Astrocyte (in vitro differentiated cells and primary cell): ENCODE results near the gene MUS81. TPM values are rescaled to one million over a fixed set of nuclear protein-coding genes. Genes with fewer than 3 reads are reported as not detected.

Source experiments
- DNase-seq: peaks from one replicate; pipeline ENCODE4 v3.0.0-alpha.2; 2010; ENCODE audit warnings: low read depth
- FAIRE-seq: peaks from 2 replicates; lab custom pipeline; 2011; peaks lifted over from hg19 to GRCh38; lab: Jason Lieb, UNC
- H2AFZ ChIP-seq: 2 replicates; pipeline ENCODE4 v1.6.0; 2012; ENCODE audit warnings: low read depth, low read length, inconsistent platforms
- H3K27ac ChIP-seq: 2 replicates; pipeline ENCODE4 v1.5.1; 2011; ENCODE audit warnings: low read depth, low read length, inconsistent platforms
- H3K27me3 ChIP-seq: 2 replicates; pipeline ENCODE4 v1.6.0; 2011; ENCODE audit warnings: low read length, inconsistent platforms; ENCODE audit not compliant: insufficient read depth
- H3K36me3 ChIP-seq: 2 replicates; pipeline ENCODE4 v1.5.1; 2011; ENCODE audit warnings: low read length, inconsistent platforms; ENCODE audit not compliant: insufficient read depth
- H3K4me1 ChIP-seq: 2 replicates; pipeline ENCODE4 v1.5.1; 2011; ENCODE audit warnings: low read length, inconsistent platforms; ENCODE audit not compliant: insufficient read depth
- H3K4me2 ChIP-seq: 2 replicates; pipeline ENCODE4 v1.6.0; 2012; ENCODE audit warnings: low read length, inconsistent platforms
- H3K4me3 ChIP-seq: 2 replicates; pipeline ENCODE4 v1.5.1; 2011; ENCODE audit warnings: low read depth, mild to moderate bottlenecking, low read length, inconsistent platforms; ENCODE audit not compliant: insufficient read depth
- H3K79me2 ChIP-seq: 2 replicates; pipeline ENCODE4 v1.6.0; 2012; ENCODE audit warnings: mild to moderate bottlenecking, low read length, inconsistent platforms; ENCODE audit not compliant: insufficient read depth
- H3K9ac ChIP-seq: 2 replicates; pipeline ENCODE4 v1.6.0; 2012; ENCODE audit warnings: mild to moderate bottlenecking, low read length, inconsistent platforms
- H3K9me3 ChIP-seq: 2 replicates; pipeline ENCODE4 v1.5.1; 2012; ENCODE audit warnings: low read depth, mild to moderate bottlenecking, low read length, inconsistent platforms; ENCODE audit not compliant: insufficient read depth
- H4K20me1 ChIP-seq: 2 replicates; pipeline ENCODE4 v1.6.0; 2012; ENCODE audit warnings: low read length, inconsistent platforms; ENCODE audit not compliant: insufficient read depth
- H3K27ac Mint-ChIP-seq: one replicate; pipeline ENCODE4 v1.8.0; 2021; ENCODE audit warnings: mild to moderate bottlenecking, mixed read lengths; ENCODE audit not compliant: unreplicated experiment
- H3K27me3 Mint-ChIP-seq: one replicate; pipeline ENCODE4 v1.8.0; 2021; ENCODE audit warnings: low read depth, mixed read lengths; ENCODE audit not compliant: unreplicated experiment
- H3K36me3 Mint-ChIP-seq: one replicate; pipeline ENCODE4 v1.8.0; 2021; ENCODE audit warnings: low read depth, mixed read lengths; ENCODE audit not compliant: unreplicated experiment
- H3K4me1 Mint-ChIP-seq: one replicate; pipeline ENCODE4 v1.8.0; 2021; ENCODE audit warnings: low read depth, mixed read lengths; ENCODE audit not compliant: unreplicated experiment
- H3K4me3 Mint-ChIP-seq: one replicate; pipeline ENCODE4 v1.8.0; 2021; ENCODE audit warnings: mild to moderate bottlenecking, moderate library complexity, mixed read lengths; ENCODE audit not compliant: unreplicated experiment
- H3K9me3 Mint-ChIP-seq: one replicate; pipeline ENCODE4 v1.8.0; 2021; ENCODE audit warnings: mild to moderate bottlenecking, mixed read lengths; ENCODE audit not compliant: unreplicated experiment
- EZH2 ChIP-seq: IDR thresholded peaks from 2 replicates; pipeline ENCODE4 v1.6.1; 2012; ENCODE audit warnings: mild to moderate bottlenecking, low read length, inconsistent platforms; ENCODE audit not compliant: insufficient read depth
- total RNA-seq: library from RNA; stranded (reverse); gene quantifications from 2 replicates; pipeline ENCODE4 v1.2.1, GENCODE V29; 2021
- TF ChIP-seq, protein P1 (sequence below): IDR thresholded peaks from 2 replicates; pipeline ENCODE4 v1.5.1; 2011; ENCODE audit warnings: low read depth, mild to moderate bottlenecking, inconsistent platforms, low read length, moderate library complexity; ENCODE audit not compliant: insufficient read depth

MUS81 gene
- total RNA-seq, 1 donor from 2014 or later: 59.9 TPM

DNA sequence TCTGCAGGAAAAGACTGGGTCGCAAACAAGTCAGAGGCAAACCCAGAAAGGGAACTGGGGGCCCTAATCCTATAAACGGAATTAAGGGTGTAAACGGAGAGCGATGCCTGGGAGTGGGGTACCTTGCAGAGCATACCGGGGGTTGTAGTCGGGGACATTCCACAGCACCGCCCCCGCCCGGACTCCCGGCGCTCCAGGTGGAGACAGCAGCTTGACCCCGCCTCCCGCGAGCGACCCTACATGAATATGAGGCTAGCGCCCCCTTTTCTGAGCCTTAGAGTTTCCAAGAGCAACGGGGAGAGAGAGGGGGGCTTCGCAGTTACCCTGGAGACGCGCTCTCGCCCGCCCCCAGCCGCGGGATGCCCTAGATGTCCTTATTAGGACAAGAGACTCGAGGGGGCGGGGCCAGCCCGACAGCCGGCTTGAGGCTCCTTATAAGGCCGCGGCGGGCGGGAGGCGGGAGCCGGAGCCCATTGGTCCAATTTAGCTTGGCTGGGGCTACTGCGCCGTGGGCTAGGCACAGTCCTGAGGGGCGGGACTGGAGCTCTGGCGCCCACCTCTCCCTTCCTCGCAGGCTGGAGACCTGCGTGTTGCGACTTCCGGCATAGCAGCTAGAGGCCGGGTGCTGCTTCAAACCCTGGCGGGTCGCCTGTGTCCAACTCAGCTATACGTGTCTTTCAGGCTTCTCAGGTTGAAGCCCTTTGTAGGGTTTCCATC is 980 bp upstream of the MUS81 start:
- H3K9me3 Mint-ChIP-seq: no peaks in the 10 kb centered on the region
- TF ChIP-seq, protein P1, sequence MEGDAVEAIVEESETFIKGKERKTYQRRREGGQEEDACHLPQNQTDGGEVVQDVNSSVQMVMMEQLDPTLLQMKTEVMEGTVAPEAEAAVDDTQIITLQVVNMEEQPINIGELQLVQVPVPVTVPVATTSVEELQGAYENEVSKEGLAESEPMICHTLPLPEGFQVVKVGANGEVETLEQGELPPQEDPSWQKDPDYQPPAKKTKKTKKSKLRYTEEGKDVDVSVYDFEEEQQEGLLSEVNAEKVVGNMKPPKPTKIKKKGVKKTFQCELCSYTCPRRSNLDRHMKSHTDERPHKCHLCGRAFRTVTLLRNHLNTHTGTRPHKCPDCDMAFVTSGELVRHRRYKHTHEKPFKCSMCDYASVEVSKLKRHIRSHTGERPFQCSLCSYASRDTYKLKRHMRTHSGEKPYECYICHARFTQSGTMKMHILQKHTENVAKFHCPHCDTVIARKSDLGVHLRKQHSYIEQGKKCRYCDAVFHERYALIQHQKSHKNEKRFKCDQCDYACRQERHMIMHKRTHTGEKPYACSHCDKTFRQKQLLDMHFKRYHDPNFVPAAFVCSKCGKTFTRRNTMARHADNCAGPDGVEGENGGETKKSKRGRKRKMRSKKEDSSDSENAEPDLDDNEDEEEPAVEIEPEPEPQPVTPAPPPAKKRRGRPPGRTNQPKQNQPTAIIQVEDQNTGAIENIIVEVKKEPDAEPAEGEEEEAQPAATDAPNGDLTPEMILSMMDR: no peak
- TF ChIP-seq EZH2: no peak
- Histone ChIP-seq H3K36me3 (peaks cover 38% of the 10 kb centered on the region), H3K4me2 (peak overlapping the region; percentile 96), H3K79me2 (peaks cover 75% of the 10 kb centered on the region), H3K9me3 (no peaks in the 10 kb centered on the region), H4K20me1 (peaks cover 62% of the 10 kb centered on the region), H3K4me3 (peak overlapping the region; percentile 98), H3K4me1 (peaks cover 48% of the 10 kb centered on the region), H3K27me3 (no peaks in the 10 kb centered on the region), H3K9ac (peak overlapping the region; percentile 89), H3K27ac (peak overlapping the region; percentile 74), H2AFZ (peak overlapping the region; percentile 2)
- H3K4me3 Mint-ChIP-seq: peak overlapping the region; percentile 96
- DNase-seq (peak; percentile 96), FAIRE-seq (no peak)
- peaks cover 32% of the 10 kb centered on the region for H3K4me1 Mint-ChIP-seq
- H3K36me3 Mint-ChIP-seq: peaks cover 26% of the 10 kb centered on the region
- H3K27ac Mint-ChIP-seq: peak overlapping the region; percentile 99
- H3K27me3 Mint-ChIP-seq: no peaks in the 10 kb centered on the region

DNA sequence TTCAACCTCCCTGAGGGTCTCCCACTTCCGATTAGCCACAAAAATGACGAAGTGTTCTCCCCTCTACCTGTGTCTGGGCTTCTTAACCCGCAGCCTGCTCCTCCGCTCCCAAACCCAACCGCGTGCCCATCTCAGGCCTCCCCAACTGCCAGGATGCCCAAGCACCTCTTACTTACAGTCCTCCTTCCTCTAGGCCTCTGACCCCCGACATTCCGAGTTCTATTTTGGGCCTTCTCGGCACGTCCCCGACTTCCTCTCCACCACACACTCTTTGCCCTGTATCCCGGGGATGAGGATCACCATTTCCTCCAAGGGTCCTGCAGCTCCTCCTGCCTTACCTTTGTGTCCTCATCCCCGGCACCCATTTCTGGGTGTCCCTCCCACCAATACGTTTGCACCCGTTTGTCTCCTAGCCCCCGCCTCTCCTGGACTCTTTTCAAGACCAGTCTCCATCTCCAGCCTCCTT is 388 bp upstream of the MUS81 start:
- FAIRE-seq (no peak), DNase-seq (no peak)
- Mint-ChIP-seq H3K9me3 (no peaks in the 10 kb centered on the region), H3K27me3 (no peaks in the 10 kb centered on the region), H3K27ac (peak overlapping the region; percentile 99), H3K36me3 (peaks cover 21% of the 10 kb centered on the region), H3K4me3 (peak overlapping the region; percentile 96), H3K4me1 (peaks cover 26% of the 10 kb centered on the region)
- peaks cover 62% of the 10 kb centered on the region for H4K20me1 ChIP-seq
- peak overlapping the region; percentile 89 for H3K9ac ChIP-seq
- peak overlapping the region; percentile 96 for H3K4me2 ChIP-seq
- peak overlapping the region; percentile 98 for H3K4me3 ChIP-seq
- peaks cover 36% of the 10 kb centered on the region for H3K36me3 ChIP-seq
- peaks cover 48% of the 10 kb centered on the region for H3K4me1 ChIP-seq
- H3K9me3 ChIP-seq: no peaks in the 10 kb centered on the region
- H3K27me3 ChIP-seq: no peaks in the 10 kb centered on the region
- H3K27ac ChIP-seq: peak overlapping the region; percentile 74
- TF ChIP-seq, protein P1: no peak
- TF ChIP-seq EZH2: no peak
- peaks cover 74% of the 10 kb centered on the region for H3K79me2 ChIP-seq
- peak overlapping the region; percentile 2 for H2AFZ ChIP-seq

DNA sequence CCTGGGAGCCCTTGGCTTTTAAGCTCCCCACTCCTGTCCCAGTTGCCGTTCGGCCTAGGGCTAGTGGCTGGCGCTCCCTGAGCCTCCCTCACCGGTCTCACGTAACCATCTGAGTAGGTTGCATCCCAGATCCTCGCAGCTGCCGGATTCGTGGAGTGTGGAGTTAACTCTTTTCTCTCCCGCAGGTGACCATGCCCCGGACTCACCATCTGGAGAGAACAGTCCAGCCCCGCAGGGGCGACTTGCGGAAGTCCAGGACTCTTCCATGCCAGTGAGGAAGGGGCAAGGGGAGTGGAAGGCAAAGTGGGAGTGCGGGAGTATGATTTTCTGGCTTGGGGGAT is 902 bp downstream of the MUS81 start:
- Histone ChIP-seq H3K9me3 (no peaks in the 10 kb centered on the region), H3K27me3 (no peaks in the 10 kb centered on the region), H3K4me2 (peak overlapping the region; percentile 96), H2AFZ (peak overlapping the region; percentile 37), H3K9ac (peak overlapping the region; percentile 89), H3K4me3 (peak overlapping the region; percentile 98), H4K20me1 (peaks cover 62% of the 10 kb centered on the region), H3K27ac (peak overlapping the region; percentile 74), H3K4me1 (peaks cover 39% of the 10 kb centered on the region), H3K79me2 (peaks cover 61% of the 10 kb centered on the region), H3K36me3 (peaks cover 29% of the 10 kb centered on the region)
- Mint-ChIP-seq H3K4me3 (peak overlapping the region; percentile 95), H3K9me3 (no peaks in the 10 kb centered on the region), H3K27ac (peak overlapping the region; percentile 81), H3K27me3 (no peaks in the 10 kb centered on the region), H3K4me1 (peaks cover 16% of the 10 kb centered on the region), H3K36me3 (peaks cover 14% of the 10 kb centered on the region)
- no peak for TF ChIP-seq EZH2
- TF ChIP-seq, protein P1: no peak
- no peak for FAIRE-seq
- DNase-seq: no peak
